HG02623 (cell line): ENCODE data around the gene HSF2BP.
"Not testable (repeated sequence)": the region's sequence is repeated elsewhere in the genome, so short reads cannot be mapped to it uniquely, and the experiment has no call there.

Experiments
- ATAC-seq: cut with Tn5 transposase; IDR thresholded peaks from one replicate; pipeline ENCODE4 v1.9.1; 2021; ENCODE audit warnings: moderate library complexity; ENCODE audit not compliant: unreplicated experiment

HSF2BP gene

GRCh38 chr21:43659136-43660000 is at the start of gene HSF2BP, which contains the start of gene RRP1B:
Gene HSF2BP, minus strand, starts transcription at chr21:43659488. Its CDS starts 1,392 bp downstream, at chr21:43658096.
Gene RRP1B, plus strand, starts transcription at chr21:43659560. Its CDS starts 105 bp downstream, at chr21:43659665.
- peak; percentile 81 for ATAC-seq

GRCh38 chr21:43708745-43709381 is 49.6 kb upstream of the HSF2BP start:
- no peak for ATAC-seq

- ATAC-seq: no peak
Measured at GRCh38 chr21:43707462-43707861, 48.2 kb upstream of the HSF2BP start.

GRCh38 chr21:43703035-43703880 is 44.0 kb upstream of the HSF2BP start:
- no peak for ATAC-seq

- no peak for ATAC-seq
Measured at GRCh38 chr21:43702785-43703034, 43.4 kb upstream of the HSF2BP start.

GRCh38 chr21:43701936-43702784 is 42.9 kb upstream of the HSF2BP start:
- ATAC-seq: no peak

GRCh38 chr21:43699933-43700599 is 40.8 kb upstream of the HSF2BP start:
- ATAC-seq: no peak

- not testable (repeated sequence) for ATAC-seq
Measured at GRCh38 chr21:43699492-43699777, 40.1 kb upstream of the HSF2BP start.

- no peak for ATAC-seq
Measured at GRCh38 chr21:43697758-43698643, 38.7 kb upstream of the HSF2BP start.

GRCh38 chr21:43696214-43696613 is 36.9 kb upstream of the HSF2BP start:
- no peak for ATAC-seq

GRCh38 chr21:43694437-43695079 is 35.3 kb upstream of the HSF2BP start:
- no peak for ATAC-seq

GRCh38 chr21:43693981-43694380 is 34.7 kb upstream of the HSF2BP start:
- no peak for ATAC-seq

- ATAC-seq: no peak
Measured at GRCh38 chr21:43692949-43693348, 33.7 kb upstream of the HSF2BP start.

- no peak for ATAC-seq
Measured at GRCh38 chr21:43691801-43692200, 32.5 kb upstream of the HSF2BP start.

GRCh38 chr21:43691086-43691795 is 32.0 kb upstream of the HSF2BP start:
- no peak for ATAC-seq

GRCh38 chr21:43690346-43690745 is 31.1 kb upstream of the HSF2BP start:
- ATAC-seq: no peak

GRCh38 chr21:43689556-43690337 is 30.5 kb upstream of the HSF2BP start:
- no peak for ATAC-seq
